SK-N-SH (cell line): Measurements from ENCODE around the gene APEH. TPM values are rescaled to one million over a fixed set of nuclear protein-coding genes. Genes with fewer than 3 reads are reported as not detected.

Source experiments
- CTCF ChIA-PET: fragments of 300-600, 350-600 bp; formaldehyde crosslinking; extraction: SDS; loops from one replicate; lab custom pipeline; 2021; lab: Yijun Ruan, JAX
- POLR2A ChIA-PET: fragments of 350-600 bp; sonication (Branson Sonifier 250); formaldehyde crosslinking; extraction: SDS; loops from one replicate; lab custom pipeline; 2020; ENCODE audit warnings: antibody characterized with exemption, inconsistent platforms; lab: Yijun Ruan, JAX
- DNase-seq: peaks from one replicate; pipeline ENCODE4 v3.0.0; 2012
- H2AFZ ChIP-seq: fragments of 200-600 bp; sonication (generic); 2 replicates; pipeline ENCODE4 v1.8.1; 2016; ENCODE audit warnings: antibody characterized with exemption, mild to moderate bottlenecking, low read depth
- H3F3A ChIP-seq: fragments of 200-600 bp; sonication (generic); replicated peaks from 2 replicates; pipeline ENCODE3; 2016; ENCODE audit warnings: antibody characterized with exemption, mild to moderate bottlenecking; ENCODE audit not compliant: insufficient read depth
- H3K27ac ChIP-seq, 2 experiments: fragments of 200-500 bp in 1 of 2; fragments of 200-600 bp in 1 of 2; sonication (Bioruptor generic) in 1 of 2; sonication (generic), shearing (Covaris generic) in 1 of 2; 2 replicates each; pipeline versions ENCODE4 v1.5.1 to v1.6.1; 2014 to 2016; ENCODE audit warnings: low read depth in 2 of 2, inconsistent platforms in 1 of 2, low read length in 1 of 2, mild to moderate bottlenecking in 1 of 2, mixed read lengths in 1 of 2
- H3K27me3 ChIP-seq: fragments of 200-600 bp; sonication (generic), shearing (Covaris generic); 2 replicates; pipeline ENCODE4 v1.6.1; 2016; ENCODE audit warnings: mixed run types; ENCODE audit not compliant: insufficient read depth
- H3K36me3 ChIP-seq, 2 experiments: fragments of 200-500 bp in 1 of 2; fragments of 200-600 bp in 1 of 2; sonication (Bioruptor generic) in 1 of 2; sonication (generic) in 1 of 2; replicated peaks in 1 of 2; 2 replicates each; pipeline versions ENCODE3 to v1.5.1; 2014 to 2016; ENCODE audit warnings: low read length in 1 of 2, mild to moderate bottlenecking in 1 of 2; ENCODE audit not compliant: insufficient read depth in 2 of 2, control insufficient read depth in 1 of 2
- H3K4me1 ChIP-seq, 2 experiments: fragments of 200-500 bp in 1 of 2; fragments of 200-600 bp in 1 of 2; sonication (Bioruptor generic) in 1 of 2; sonication (generic), shearing (Covaris generic) in 1 of 2; 2 replicates each; pipeline versions ENCODE4 v1.5.1 to v1.6.1; 2014 to 2016; ENCODE audit warnings: low read depth in 1 of 2, low read length in 1 of 2, mixed run types in 1 of 2; ENCODE audit not compliant: insufficient read depth in 2 of 2, control insufficient read depth in 1 of 2
- H3K4me2 ChIP-seq: fragments of 200-600 bp; sonication (generic), shearing (Covaris generic); 2 replicates; pipeline ENCODE4 v1.6.1; 2017; ENCODE audit warnings: mixed run types
- H3K4me3 ChIP-seq, 2 experiments: fragments of 200-500 bp in 1 of 2; fragments of 200-600 bp in 1 of 2; sonication (Bioruptor generic) in 1 of 2; sonication (generic), shearing (Covaris generic) in 1 of 2; 2 replicates each; pipeline versions ENCODE4 v1.5.1 to v1.8.1; 2014 to 2016; ENCODE audit warnings: low read depth in 2 of 2, inconsistent platforms in 1 of 2, low read length in 1 of 2, mild to moderate bottlenecking in 1 of 2, mixed read lengths in 1 of 2, moderate library complexity in 1 of 2
- H3K79me2 ChIP-seq: fragments of 200-600 bp; sonication (generic); 2 replicates; pipeline ENCODE4 v1.8.1; 2017; ENCODE audit warnings: mild to moderate bottlenecking; ENCODE audit not compliant: insufficient read depth
- H3K9ac ChIP-seq: fragments of 200-600 bp; sonication (generic); 2 replicates; pipeline ENCODE4 v1.6.1; 2017; ENCODE audit warnings: mixed run types
- H3K9me2 ChIP-seq: fragments of 200-600 bp; sonication (generic); 2 replicates; pipeline ENCODE4 v1.6.1; 2017; ENCODE audit warnings: mixed run types
- H3K9me3 ChIP-seq: fragments of 200-600 bp; sonication (generic); 2 replicates; pipeline ENCODE4 v1.6.1; 2017; ENCODE audit warnings: mixed run types, mild to moderate bottlenecking, moderate library complexity
- H4K20me1 ChIP-seq: fragments of 200-600 bp; sonication (generic); 2 replicates; pipeline ENCODE4 v1.6.1; 2017; ENCODE audit warnings: mild to moderate bottlenecking, mixed run types; ENCODE audit not compliant: insufficient read depth
- GATA2 ChIP-seq: sonication (generic); formaldehyde crosslinking; IDR thresholded peaks from 2 replicates; pipeline ENCODE4 v1.5.0; 2020; ENCODE audit warnings: mild to moderate bottlenecking, missing genetic modification reagents
- JUND ChIP-seq: IDR thresholded peaks from 2 replicates; pipeline ENCODE4 v1.4.0; 2012
- MEF2A ChIP-seq: IDR thresholded peaks from 2 replicates; pipeline ENCODE4 v1.4.0; 2012; ENCODE audit warnings: low read depth, borderline replicate concordance
- NRF1 ChIP-seq: IDR thresholded peaks from 2 replicates; pipeline ENCODE4 v1.6.1; 2012; ENCODE audit warnings: low read depth, mild to moderate bottlenecking, low read length
- POLR2AphosphoS5 ChIP-seq: IDR thresholded peaks from 2 replicates; pipeline ENCODE4 v1.6.1; 2012; ENCODE audit warnings: low read depth, low read length
- RCOR1 ChIP-seq: fragments of 150-350 bp; IDR thresholded peaks from 2 replicates; pipeline ENCODE4 v1.6.1; 2017; ENCODE audit warnings: antibody characterized with exemption, low read length
- SIN3A ChIP-seq: IDR thresholded peaks from 2 replicates; pipeline ENCODE4 v1.6.1; 2012; ENCODE audit warnings: low read depth, mild to moderate bottlenecking, low read length, moderate library complexity, borderline replicate concordance
- WGBS: methylation state at CpG from one replicate; pipeline ENCODE4 v1.1.6; 2017; ENCODE audit warnings: low lambda C conversion rate; 5-methylcytosine and 5-hydroxymethylcytosine counted together
- polyA plus RNA-seq, 3 experiments: library from polyadenylated mRNA; depleted of rRNA; stranded (reverse); fragments of >200 nt; gene quantifications; 2 replicates each; pipeline ENCODE4 v1.2.3, GENCODE V29; 2012
- small RNA-seq, 7 experiments: library from RNA; depleted of rRNA; stranded (forward); fragments of <200 nt; gene quantifications; one replicate each; pipeline ENCODE3, GENCODE V24; 2012
- TF ChIP-seq, protein P1 (sequence below): fragments of 150-350 bp; IDR thresholded peaks from 2 replicates; pipeline ENCODE4 v1.6.1; 2016; ENCODE audit warnings: mild to moderate bottlenecking, low read depth, low read length

The APEH gene
- polyA plus RNA-seq, 1 of the 3 experiments (the other 2 are of a cell fraction) = 112 TPM

DNA sequence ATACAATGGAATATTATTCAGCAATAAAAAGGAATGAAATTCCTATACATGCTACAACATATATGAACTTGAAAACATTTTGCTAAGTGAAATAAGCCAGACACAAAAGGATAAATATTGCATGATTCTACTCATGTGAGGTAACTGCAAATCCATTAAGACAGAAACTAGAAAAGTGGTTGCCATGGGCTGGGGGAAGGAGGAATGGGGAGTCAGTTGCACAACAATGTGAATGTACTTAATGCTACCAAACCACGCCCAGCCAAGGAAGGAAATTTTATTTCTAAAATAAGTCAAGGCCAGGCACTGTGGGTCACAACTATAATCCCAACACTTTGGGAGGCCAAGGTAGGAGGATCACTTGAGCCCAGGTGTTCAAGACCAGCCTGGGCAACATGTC lies 59.4 kb downstream of the APEH start:
- H4K20me1 ChIP-seq = peaks cover 3% of the 10 kb centered on the region; the same call in 1 of the 2 replicates
- H3K27me3 ChIP-seq = no peaks in the 10 kb centered on the region
- H3K4me1 ChIP-seq = no peaks in the 10 kb centered on the region
- no peaks in the 10 kb centered on the region for H3K9me3 ChIP-seq
- CTCF ChIA-PET = no interaction called here
- POLR2A ChIA-PET = interaction anchor here (0.6 kb wide), 2 partner anchors 69 to 465 kb away, joined by 3 read pairs; partner anchors contain the start of gene INKA1
- H3K27ac ChIP-seq = no peak overlapping the region
- H3K36me3 ChIP-seq = peaks cover 37 to 62% of the 10 kb centered on the region in 2 experiments
- WGBS = 100% methylated on average over 1 of the region's 1 CpG
- TF ChIP-seq JUND (no peak), SIN3A (no peak), MEF2A (no peak), NRF1 (no peak), GATA2 (CRISPR knock-in tag) (no peak), RCOR1 (no peak), POLR2AphosphoS5 (no peak)
- TF ChIP-seq, protein P1, sequence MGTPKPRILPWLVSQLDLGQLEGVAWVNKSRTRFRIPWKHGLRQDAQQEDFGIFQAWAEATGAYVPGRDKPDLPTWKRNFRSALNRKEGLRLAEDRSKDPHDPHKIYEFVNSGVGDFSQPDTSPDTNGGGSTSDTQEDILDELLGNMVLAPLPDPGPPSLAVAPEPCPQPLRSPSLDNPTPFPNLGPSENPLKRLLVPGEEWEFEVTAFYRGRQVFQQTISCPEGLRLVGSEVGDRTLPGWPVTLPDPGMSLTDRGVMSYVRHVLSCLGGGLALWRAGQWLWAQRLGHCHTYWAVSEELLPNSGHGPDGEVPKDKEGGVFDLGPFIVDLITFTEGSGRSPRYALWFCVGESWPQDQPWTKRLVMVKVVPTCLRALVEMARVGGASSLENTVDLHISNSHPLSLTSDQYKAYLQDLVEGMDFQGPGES = no peak
- peaks cover 5% of the 10 kb centered on the region for H3F3A ChIP-seq
- no peak overlapping the region for H3K4me3 ChIP-seq
- peaks cover 10% of the 10 kb centered on the region; the same call in 1 of the 2 replicates for H3K79me2 ChIP-seq
- no peak for DNase-seq
- H3K9me2 ChIP-seq = no peaks in the 10 kb centered on the region
- H3K4me2 ChIP-seq = no peak overlapping the region
- H3K9ac ChIP-seq = no peak overlapping the region
- H2AFZ ChIP-seq = no peak overlapping the region

Small RNAs within 50 kb of the gene (small RNA-seq; reads per million reads assigned to genes)
- gene AMIGO3 = 0 reads per million in 7 experiments

Other genes with a start within 250 kb of the APEH start
- gene NICN1, start 245.0 kb upstream of the APEH start, polyA plus RNA-seq (2012; rRNA removed) = 38.7 and 56.8 TPM in 2 replicates
- 50.2 and 54.4 TPM in 2 replicates for gene DAG1, start 204.1 kb upstream of the APEH start, polyA plus RNA-seq (2012; rRNA removed)
- 0.07 and 0.08 TPM in 2 replicates for gene BSN, start 119.9 kb upstream of the APEH start, polyA plus RNA-seq (2012; rRNA removed)
- 35.1 and 46.3 TPM in 2 replicates for gene MST1, start 15.1 kb downstream of the APEH start, polyA plus RNA-seq (2012; rRNA removed)
- 48.1 and 53.3 TPM in 2 replicates for gene RNF123, start 15.2 kb downstream of the APEH start, polyA plus RNA-seq (2012; rRNA removed)
- 1.1 and 1.2 TPM in 2 replicates for gene AMIGO3, start 45.3 kb downstream of the APEH start, polyA plus RNA-seq (2012; rRNA removed)
- 25.1 and 28.3 TPM in 2 replicates for gene GMPPB, start 49.6 kb downstream of the APEH start, polyA plus RNA-seq (2012; rRNA removed)
- 17.0 and 23.3 TPM in 2 replicates for gene IP6K1, start 112.2 kb downstream of the APEH start, polyA plus RNA-seq (2012; rRNA removed)
- gene CDHR4, start 125.5 kb downstream of the APEH start, polyA plus RNA-seq (2012; rRNA removed) = 0.07 and 0.13 TPM in 2 replicates
- 2.6 and 3.4 TPM in 2 replicates for gene INKA1, start 128.9 kb downstream of the APEH start, polyA plus RNA-seq (2012; rRNA removed)
- gene UBA7, start 139.6 kb downstream of the APEH start, polyA plus RNA-seq (2012; rRNA removed) = 22.6 and 25.8 TPM in 2 replicates
- 8.1 and 12.8 TPM in 2 replicates for gene TRAIP, start 182.2 kb downstream of the APEH start, polyA plus RNA-seq (2012; rRNA removed)
- gene CAMKV, start 195.6 kb downstream of the APEH start, polyA plus RNA-seq (2012; rRNA removed) = 0.53 and 1.7 TPM in 2 replicates
- 0.23 and 0.36 TPM in 2 replicates for gene MST1R, start 229.5 kb downstream of the APEH start, polyA plus RNA-seq (2012; rRNA removed)